ENCODE data around the gene ADAMTS15. TPM values are rescaled to one million over a fixed set of nuclear protein-coding genes. Genes with fewer than 3 reads are reported as not detected.

Gene ADAMTS15
- total RNA-seq, 1 donor from 2014 or later, result 0.02 TPM

DNA sequence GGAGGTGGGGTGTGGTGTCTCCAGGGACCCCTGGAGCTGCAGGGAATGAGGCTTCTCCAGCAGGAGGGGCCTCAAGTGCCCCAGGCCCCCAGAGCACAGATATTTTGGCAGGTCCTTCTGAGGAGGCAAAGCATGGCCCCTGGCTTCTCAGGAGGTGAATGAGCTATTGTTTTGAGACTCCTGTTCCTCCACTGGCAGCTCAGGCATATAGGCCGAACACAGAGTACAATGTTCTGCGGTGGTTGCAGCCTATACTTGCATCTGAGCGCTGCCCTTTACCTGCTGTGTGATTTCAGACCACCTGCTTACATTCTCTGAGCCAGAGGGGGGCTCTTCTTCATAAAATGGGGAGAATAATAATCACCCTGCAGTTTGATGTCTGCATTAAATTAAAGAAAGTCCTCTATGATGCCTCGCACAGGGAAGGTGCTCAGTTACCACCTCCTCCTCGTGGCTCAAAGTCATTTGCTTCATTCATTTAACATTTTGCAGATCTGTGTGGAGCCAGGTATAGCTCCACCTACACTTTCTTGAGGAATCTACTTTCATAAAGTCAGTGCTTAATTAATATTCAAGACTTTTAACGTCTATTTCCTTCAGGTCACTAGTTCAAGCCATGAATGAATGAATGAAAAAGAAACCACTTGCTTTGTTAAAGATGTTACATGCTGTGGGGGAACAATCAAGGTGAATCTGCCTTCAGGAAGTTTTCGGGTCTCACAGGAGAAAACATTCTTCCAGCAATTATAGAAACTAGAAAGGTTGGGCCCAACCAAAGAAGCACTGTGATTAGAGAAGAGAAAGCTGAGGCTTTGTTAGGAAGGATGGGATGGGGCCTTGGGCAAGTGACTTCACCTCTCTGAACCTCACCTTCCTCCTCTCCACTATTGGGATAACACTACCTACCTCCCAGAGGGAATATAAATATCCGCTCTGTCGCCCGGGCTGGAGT, 68.4 kb downstream of the ADAMTS15 start:
- Mint-ChIP-seq H3K27me3 (no peaks in the 10 kb centered on the region), H3K9me3 (no peaks in the 10 kb centered on the region), H3K4me1 (no peaks in the 10 kb centered on the region), H3K36me3 (ENCODE audit: low read depth) (no peaks in the 10 kb centered on the region), H3K4me3 (no peak overlapping the region), H3K27ac (no peak overlapping the region)
- no peak for DNase-seq
- intact Hi-C loops (cut with micrococcal nuclease), result no loop called here

DNA sequence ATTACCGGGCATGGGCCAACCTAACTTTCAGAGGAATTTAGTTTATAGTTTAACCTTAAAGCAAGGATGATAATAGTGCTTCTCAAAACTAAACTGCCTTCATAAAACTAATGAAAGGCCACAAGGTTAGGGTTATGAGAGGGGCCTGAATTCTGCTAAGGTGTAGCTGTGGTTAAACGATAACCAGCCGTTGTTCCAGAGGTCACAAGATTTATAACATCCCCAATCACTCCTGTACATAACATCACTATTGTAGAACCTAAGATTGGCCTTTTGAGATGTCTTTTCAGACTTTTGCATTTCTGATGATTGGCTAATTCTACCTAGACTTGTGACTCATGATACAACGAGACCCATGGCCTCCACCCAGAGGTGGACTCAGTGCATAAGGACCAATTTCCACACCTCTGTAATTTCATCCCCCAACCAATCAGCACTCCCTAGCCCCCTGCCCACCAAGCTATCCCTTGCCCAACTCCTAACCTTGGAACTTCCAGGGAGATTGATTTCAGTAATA, 69.8 kb downstream of the ADAMTS15 start:
- H3K27ac Mint-ChIP-seq, result no peak overlapping the region
- no peak overlapping the region for H3K4me3 Mint-ChIP-seq
- no peaks in the 10 kb centered on the region for H3K9me3 Mint-ChIP-seq
- intact Hi-C loops (cut with micrococcal nuclease), result no loop called here
- DNase-seq, result no peak
- no peaks in the 10 kb centered on the region for H3K4me1 Mint-ChIP-seq
- H3K27me3 Mint-ChIP-seq, result no peaks in the 10 kb centered on the region
- no peaks in the 10 kb centered on the region for H3K36me3 Mint-ChIP-seq (ENCODE audit: low read depth)

DNA sequence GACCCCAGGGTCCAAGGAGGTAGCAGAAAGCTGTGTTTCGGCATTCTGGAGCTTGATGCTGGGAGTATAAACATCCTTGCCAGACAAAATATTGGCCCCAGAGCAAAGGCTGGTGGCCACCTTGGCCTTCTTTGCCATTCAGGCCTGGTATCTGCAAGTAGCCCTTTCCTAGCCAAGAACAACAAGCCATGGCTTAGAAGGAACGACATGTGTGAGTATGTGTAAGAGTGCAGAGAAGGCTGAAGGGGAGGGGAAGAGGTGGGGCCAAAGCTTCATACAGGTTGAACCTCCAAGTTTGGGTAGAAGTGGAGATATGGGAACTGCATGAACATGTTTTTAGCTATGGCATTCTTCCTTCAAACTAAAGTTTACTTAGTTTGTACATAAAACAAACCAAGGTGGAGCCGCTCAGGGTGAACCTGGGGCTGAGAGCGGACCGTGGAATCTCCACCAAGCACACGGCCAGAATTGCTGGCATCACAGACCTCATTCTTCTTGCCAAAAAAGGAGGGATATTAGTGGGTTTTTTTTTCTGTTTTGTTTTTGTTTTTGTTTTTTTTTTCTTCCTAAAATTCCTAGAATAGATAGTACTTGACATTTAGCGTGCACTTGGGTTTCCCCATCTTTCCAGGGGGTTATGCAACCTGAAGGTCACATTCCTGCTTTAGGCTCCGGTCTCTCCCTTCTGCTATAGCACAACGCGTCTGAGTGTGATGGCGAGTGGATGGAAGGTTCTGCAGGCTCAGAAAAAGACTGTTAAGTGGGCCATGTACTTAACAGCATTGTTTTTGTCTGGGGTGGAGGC, 70.9 kb downstream of the ADAMTS15 start:
- H3K4me1 Mint-ChIP-seq, result no peaks in the 10 kb centered on the region
- no peaks in the 10 kb centered on the region for H3K36me3 Mint-ChIP-seq (ENCODE audit: low read depth)
- H3K27me3 Mint-ChIP-seq, result no peaks in the 10 kb centered on the region
- no peaks in the 10 kb centered on the region for H3K9me3 Mint-ChIP-seq
- no peak overlapping the region for H3K27ac Mint-ChIP-seq
- H3K4me3 Mint-ChIP-seq, result no peak overlapping the region
- no peak for DNase-seq
- intact Hi-C loops (cut with micrococcal nuclease), result no loop called here

DNA sequence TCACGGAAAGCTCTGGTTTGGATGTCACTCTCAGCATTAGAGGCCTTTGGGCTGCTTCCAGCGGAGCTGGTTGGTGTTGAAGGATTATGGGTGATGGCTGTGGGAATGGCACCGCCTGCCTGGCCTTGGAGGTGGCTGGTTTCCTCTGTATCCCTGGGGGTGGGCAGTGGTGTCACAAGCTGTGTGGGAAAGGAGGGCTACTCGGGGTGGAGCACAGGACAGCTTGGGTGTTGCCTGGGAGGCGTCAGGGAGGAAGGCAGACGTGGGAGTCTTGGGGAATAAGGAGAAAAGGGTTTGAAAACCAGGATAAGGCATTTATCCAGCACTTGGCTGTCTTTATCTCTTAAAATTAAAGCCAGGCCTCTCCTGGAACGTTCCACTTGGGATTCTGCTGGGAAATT, 71.8 kb downstream of the ADAMTS15 start:
- no peak overlapping the region for H3K27ac Mint-ChIP-seq
- intact Hi-C loops (cut with micrococcal nuclease), result no loop called here
- H3K4me3 Mint-ChIP-seq, result no peak overlapping the region
- DNase-seq, result no peak
- H3K4me1 Mint-ChIP-seq, result no peaks in the 10 kb centered on the region
- no peaks in the 10 kb centered on the region for H3K9me3 Mint-ChIP-seq
- H3K27me3 Mint-ChIP-seq, result no peaks in the 10 kb centered on the region
- no peaks in the 10 kb centered on the region for H3K36me3 Mint-ChIP-seq (ENCODE audit: low read depth)

DNA sequence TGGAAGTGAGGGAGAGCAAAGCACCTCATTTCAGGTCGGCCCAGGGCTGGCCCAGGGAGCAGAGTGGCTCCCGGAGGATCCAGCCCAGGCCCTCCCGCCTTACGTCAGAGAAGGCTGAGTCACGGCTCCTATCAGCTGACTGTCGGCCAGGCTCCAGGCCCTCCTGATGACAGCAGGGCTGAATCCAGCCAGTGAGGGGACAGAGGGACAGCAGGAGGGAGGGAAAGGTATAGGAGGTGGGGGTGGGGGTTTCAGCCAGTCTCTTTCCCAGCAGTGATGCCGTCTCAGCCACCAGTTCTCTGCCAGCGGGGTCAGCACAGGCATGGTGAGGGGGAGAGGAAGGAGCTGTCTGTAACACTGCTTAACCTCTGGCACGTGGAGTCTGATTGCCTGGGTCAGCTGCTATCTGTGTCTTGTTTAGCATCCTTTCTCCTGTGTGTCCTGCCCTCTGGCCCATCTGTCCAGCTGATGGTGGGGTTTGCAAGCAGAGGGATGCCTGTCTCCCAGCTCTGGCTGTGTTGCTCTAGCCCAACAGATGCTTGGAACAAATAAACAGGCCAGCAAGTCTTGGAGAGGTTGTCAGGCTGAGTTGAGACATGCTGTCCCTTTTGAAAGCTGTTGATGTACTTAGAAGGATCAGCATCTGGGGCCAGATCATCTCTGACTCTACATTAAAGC, 74.0 kb downstream of the ADAMTS15 start:
- Mint-ChIP-seq H3K36me3 (ENCODE audit: low read depth) (no peaks in the 10 kb centered on the region), H3K9me3 (no peaks in the 10 kb centered on the region), H3K27ac (no peak overlapping the region), H3K27me3 (no peaks in the 10 kb centered on the region), H3K4me1 (no peaks in the 10 kb centered on the region), H3K4me3 (no peak overlapping the region)
- no peak for DNase-seq
- intact Hi-C loops (cut with micrococcal nuclease), result no loop called here

DNA sequence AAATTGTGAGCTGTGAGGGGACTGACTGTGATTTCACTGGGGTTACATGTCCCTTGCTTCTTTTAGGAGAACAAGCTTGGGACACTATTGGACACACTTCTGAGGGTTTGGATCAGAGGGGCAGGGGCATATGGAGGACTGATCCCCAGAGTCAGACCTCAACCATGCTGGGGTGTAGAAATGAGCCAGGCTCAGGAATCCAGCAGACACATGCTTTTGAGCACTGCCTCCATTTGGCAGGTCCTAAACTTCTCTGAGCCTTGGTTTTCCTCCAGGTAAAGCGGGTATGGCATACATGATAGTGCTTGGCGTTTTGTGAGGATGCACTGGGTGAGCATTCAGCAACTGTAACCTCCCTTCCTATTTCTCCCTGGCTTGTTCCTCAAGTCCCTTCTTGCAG, 74.7 kb downstream of the ADAMTS15 start:
- Mint-ChIP-seq H3K36me3 (ENCODE audit: low read depth) (no peaks in the 10 kb centered on the region), H3K27ac (no peak overlapping the region), H3K4me1 (no peaks in the 10 kb centered on the region), H3K9me3 (no peaks in the 10 kb centered on the region), H3K27me3 (peaks cover 4% of the 10 kb centered on the region), H3K4me3 (no peak overlapping the region)
- intact Hi-C loops (cut with micrococcal nuclease), result no loop called here
- DNase-seq, result no peak

DNA sequence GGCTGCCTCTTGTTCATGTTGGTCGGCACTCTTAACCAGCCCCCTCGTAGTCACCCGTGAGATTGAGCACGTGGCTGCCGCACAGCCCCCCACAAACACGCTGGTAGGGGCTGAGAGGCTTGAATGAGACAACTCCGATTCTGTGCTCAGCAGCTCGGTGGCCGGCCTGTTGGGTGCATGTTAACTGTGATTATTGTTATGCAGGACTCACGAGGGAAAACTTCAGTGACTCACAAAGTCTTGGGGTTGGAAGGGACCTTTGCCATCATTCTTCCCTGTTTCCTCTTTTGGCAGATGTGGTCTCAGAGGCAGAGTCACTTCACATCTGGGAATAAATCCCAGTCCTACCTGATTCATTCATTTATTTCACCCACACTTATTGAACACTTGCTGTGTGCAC, 75.2 kb downstream of the ADAMTS15 start:
- intact Hi-C loops (cut with micrococcal nuclease), result no loop called here
- Mint-ChIP-seq H3K9me3 (no peaks in the 10 kb centered on the region), H3K4me3 (no peak overlapping the region), H3K4me1 (no peaks in the 10 kb centered on the region), H3K27ac (no peak overlapping the region), H3K36me3 (ENCODE audit: low read depth) (no peaks in the 10 kb centered on the region), H3K27me3 (peaks cover 5% of the 10 kb centered on the region)
- no peak for DNase-seq

DNA sequence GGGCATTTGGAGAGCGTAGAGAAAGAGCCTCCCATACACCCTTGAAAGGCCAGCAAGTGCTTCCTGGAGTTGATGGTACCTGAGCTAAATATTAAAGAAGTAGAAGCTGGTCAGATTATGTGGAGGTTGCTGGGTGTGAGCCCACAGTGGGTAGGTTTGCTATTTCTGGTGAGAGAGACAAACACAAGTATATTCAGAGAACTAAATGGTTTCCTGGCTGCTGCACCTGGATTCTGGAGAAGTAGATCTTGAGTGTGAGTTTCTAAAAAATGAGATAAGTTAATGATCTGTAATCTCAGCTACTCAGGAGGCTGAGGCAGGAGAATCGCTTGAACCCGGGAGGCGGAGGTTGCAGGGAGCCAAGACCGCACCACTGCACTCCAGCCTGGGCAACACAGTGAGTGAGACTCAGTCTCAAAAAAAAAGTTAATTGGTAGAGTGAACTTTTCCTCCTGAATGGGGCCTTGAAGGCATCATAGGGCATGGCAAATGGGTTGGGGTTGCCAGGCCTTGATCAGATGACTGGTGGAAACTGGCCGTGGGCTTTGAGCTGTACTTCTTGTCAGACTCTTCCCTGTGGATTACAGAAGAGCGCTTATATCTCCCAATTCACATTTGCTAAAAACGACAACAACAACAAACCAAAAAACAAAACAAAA, 75.8 kb downstream of the ADAMTS15 start:
- H3K27me3 Mint-ChIP-seq, result peaks cover 5% of the 10 kb centered on the region
- H3K9me3 Mint-ChIP-seq, result no peaks in the 10 kb centered on the region
- DNase-seq, result no peak
- H3K27ac Mint-ChIP-seq, result no peak overlapping the region
- intact Hi-C loops (cut with micrococcal nuclease), result no loop called here
- no peaks in the 10 kb centered on the region for H3K4me1 Mint-ChIP-seq
- no peaks in the 10 kb centered on the region for H3K36me3 Mint-ChIP-seq (ENCODE audit: low read depth)
- H3K4me3 Mint-ChIP-seq, result no peak overlapping the region

DNA sequence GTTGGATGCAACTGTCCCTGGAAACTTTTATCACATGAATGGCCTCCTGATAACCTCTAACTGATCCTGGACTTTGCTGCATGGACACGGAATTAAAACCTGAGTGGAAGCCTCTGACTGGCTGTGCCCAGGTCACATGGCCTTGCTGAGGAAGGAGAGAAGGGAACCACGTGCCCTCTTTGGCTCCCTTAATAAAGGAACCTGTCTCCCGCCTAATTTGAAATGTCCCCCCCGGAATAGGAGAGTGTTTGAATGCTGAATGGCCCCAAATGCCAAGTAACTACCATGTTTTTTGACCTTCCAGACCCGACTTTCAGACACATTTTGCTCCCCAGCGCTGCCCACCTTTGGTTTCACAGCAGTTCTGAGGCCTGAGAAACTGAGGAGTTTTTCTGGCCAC, 76.9 kb downstream of the ADAMTS15 start:
- intact Hi-C loops (cut with micrococcal nuclease), result no loop called here
- DNase-seq, result no peak
- Mint-ChIP-seq H3K36me3 (ENCODE audit: low read depth) (no peaks in the 10 kb centered on the region), H3K9me3 (no peaks in the 10 kb centered on the region), H3K4me1 (no peaks in the 10 kb centered on the region), H3K4me3 (no peak overlapping the region), H3K27me3 (peaks cover 5% of the 10 kb centered on the region), H3K27ac (no peak overlapping the region)

Other genes starting within 250 kb of the ADAMTS15 start
- 33.1 and 36.0 TPM in 2 replicates for gene ZBTB44, start 133.7 kb upstream of the ADAMTS15 start, total RNA-seq
- not detected in 2 replicates for gene ADAMTS8, start 20.0 kb upstream of the ADAMTS15 start, total RNA-seq

All from activated CD4-positive, alpha-beta T cell treated with anti-CD3 and anti-CD28 coated beads, Interleukin-2, amount 10 ng/mL, durations not matched to agents 24 days and 14 days (primary cell).